Dendritic cell treated with granulocyte-macrophage colony-stimulating factor and Interleukin-4, amounts not matched to agents 40 ng/mL and 50 ng/mL, for 4 days (primary cell): Measurements from ENCODE around the gene BCL7C.

ENCODE experiments used
- H3K27ac Mint-ChIP-seq: one replicate; pipeline ENCODE4 v1.8.0; 2022; ENCODE audit warnings: mild to moderate bottlenecking, mixed read lengths
- H3K27me3 Mint-ChIP-seq: one replicate; pipeline ENCODE4 v1.8.0; 2022; ENCODE audit warnings: mild to moderate bottlenecking, mixed read lengths
- H3K36me3 Mint-ChIP-seq: one replicate; pipeline ENCODE4 v1.8.0; 2022; ENCODE audit warnings: low read depth, mixed read lengths
- H3K4me1 Mint-ChIP-seq: one replicate; pipeline ENCODE4 v1.8.0; 2022; ENCODE audit warnings: low read depth, mixed read lengths
- H3K4me3 Mint-ChIP-seq: one replicate; pipeline ENCODE4 v1.8.0; 2022; ENCODE audit warnings: mild to moderate bottlenecking, moderate library complexity, mixed read lengths
- H3K9me3 Mint-ChIP-seq: one replicate; pipeline ENCODE4 v1.8.0; 2022; ENCODE audit warnings: mixed read lengths
- intact Hi-C: fragments of 100-400 bp; cut with micrococcal nuclease; formaldehyde crosslinking; loops from one replicate; pipeline ENCODE4 v1.15.0; 2022

BCL7C gene

GRCh38 chr16:30912794-30913412 lies 19.0 kb upstream of the BCL7C start:
- no peak overlapping the region for H3K27ac Mint-ChIP-seq
- H3K36me3 Mint-ChIP-seq: no peaks in the 10 kb centered on the region
- H3K4me3 Mint-ChIP-seq: no peak overlapping the region
- no peaks in the 10 kb centered on the region for H3K27me3 Mint-ChIP-seq
- intact Hi-C loops: no loop called here
- no peaks in the 10 kb centered on the region for H3K4me1 Mint-ChIP-seq
- H3K9me3 Mint-ChIP-seq: no peaks in the 10 kb centered on the region

GRCh38 chr16:30910427-30911029 lies 16.7 kb upstream of the BCL7C start:
- Mint-ChIP-seq H3K27me3 (no peaks in the 10 kb centered on the region), H3K36me3 (no peaks in the 10 kb centered on the region), H3K27ac (no peak overlapping the region), H3K4me3 (no peak overlapping the region), H3K4me1 (no peaks in the 10 kb centered on the region), H3K9me3 (no peaks in the 10 kb centered on the region)
- intact Hi-C loops: no loop called here

GRCh38 chr16:30907064-30907463 lies 13.2 kb upstream of the BCL7C start:
- H3K36me3 Mint-ChIP-seq: peaks cover 13% of the 10 kb centered on the region
- H3K4me3 Mint-ChIP-seq: no peak overlapping the region
- no peak overlapping the region for H3K27ac Mint-ChIP-seq
- no peaks in the 10 kb centered on the region for H3K27me3 Mint-ChIP-seq
- intact Hi-C loops: no loop called here
- H3K4me1 Mint-ChIP-seq: peaks cover 26% of the 10 kb centered on the region
- no peaks in the 10 kb centered on the region for H3K9me3 Mint-ChIP-seq

- intact Hi-C loops: loop anchor here (5.0 kb wide), 1 partner anchor 62 kb away; no protein-coding TSS in a partner anchor
- Mint-ChIP-seq H3K27ac (peak overlapping the region; percentile 98), H3K27me3 (no peaks in the 10 kb centered on the region), H3K9me3 (no peaks in the 10 kb centered on the region), H3K36me3 (peaks cover 13% of the 10 kb centered on the region), H3K4me1 (peaks cover 31% of the 10 kb centered on the region), H3K4me3 (no peak overlapping the region)
Measured at GRCh38 chr16:30904114-30904780, 10.4 kb upstream of the BCL7C start.

- intact Hi-C loops: loop anchor here (2.0 to 5.0 kb wide), 2 partner anchors 29 to 61 kb away; no protein-coding TSS in a partner anchor
- H3K27ac Mint-ChIP-seq: peak overlapping the region; percentile 98
- H3K4me1 Mint-ChIP-seq: peaks cover 31% of the 10 kb centered on the region
Measured at GRCh38 chr16:30903596-30903995, 9.7 kb upstream of the BCL7C start.

GRCh38 chr16:30903002-30903401 lies 9.1 kb upstream of the BCL7C start:
- H3K4me3 Mint-ChIP-seq: peak overlapping the region; percentile 96
- no peaks in the 10 kb centered on the region for H3K27me3 Mint-ChIP-seq
- peaks cover 13% of the 10 kb centered on the region for H3K36me3 Mint-ChIP-seq
- H3K9me3 Mint-ChIP-seq: no peaks in the 10 kb centered on the region
- peak overlapping the region; percentile 98 for H3K27ac Mint-ChIP-seq
- intact Hi-C loops: loop anchor here (2.0 to 5.0 kb wide), 2 partner anchors 28 to 61 kb away; no protein-coding TSS in a partner anchor
- peaks cover 31% of the 10 kb centered on the region for H3K4me1 Mint-ChIP-seq

More at GRCh38 chr16:30903596-30903995, 9.7 kb upstream of the BCL7C start:
- peak overlapping the region; percentile 61 for H3K4me3 Mint-ChIP-seq
- no peaks in the 10 kb centered on the region for H3K27me3 Mint-ChIP-seq
- H3K36me3 Mint-ChIP-seq: peaks cover 13% of the 10 kb centered on the region
- no peaks in the 10 kb centered on the region for H3K9me3 Mint-ChIP-seq

GRCh38 chr16:30902029-30902972 lies 8.4 kb upstream of the BCL7C start:
- Mint-ChIP-seq H3K9me3 (no peaks in the 10 kb centered on the region), H3K4me3 (peak overlapping the region; percentile 96), H3K36me3 (peaks cover 13% of the 10 kb centered on the region), H3K27me3 (no peaks in the 10 kb centered on the region), H3K4me1 (peaks cover 38% of the 10 kb centered on the region), H3K27ac (peak overlapping the region; percentile 98)
- intact Hi-C loops: loop anchor here (2.0 to 5.0 kb wide), 2 partner anchors 28 to 60 kb away; no protein-coding TSS in a partner anchor

GRCh38 chr16:30901201-30902028 lies 7.5 kb upstream of the BCL7C start:
- Mint-ChIP-seq H3K9me3 (no peaks in the 10 kb centered on the region), H3K4me3 (peak overlapping the region; percentile 67), H3K36me3 (peaks cover 13% of the 10 kb centered on the region), H3K27ac (peak overlapping the region; percentile 59), H3K4me1 (peaks cover 47% of the 10 kb centered on the region), H3K27me3 (no peaks in the 10 kb centered on the region)
- intact Hi-C loops: loop anchor here (2.0 to 5.0 kb wide), 2 partner anchors 27 to 59 kb away; no protein-coding TSS in a partner anchor

GRCh38 chr16:30900588-30900987 lies 6.7 kb upstream of the BCL7C start:
- Mint-ChIP-seq H3K4me3 (no peak overlapping the region), H3K4me1 (peaks cover 55% of the 10 kb centered on the region), H3K27ac (no peak overlapping the region), H3K36me3 (peaks cover 13% of the 10 kb centered on the region), H3K27me3 (no peaks in the 10 kb centered on the region), H3K9me3 (no peaks in the 10 kb centered on the region)
- intact Hi-C loops: loop anchor here (5.0 kb wide), 1 partner anchor 58 kb away; no protein-coding TSS in a partner anchor

GRCh38 chr16:30899794-30900193 lies 5.9 kb upstream of the BCL7C start:
- no peaks in the 10 kb centered on the region for H3K27me3 Mint-ChIP-seq
- intact Hi-C loops: loop anchor here (5.0 kb wide), 1 partner anchor 57 kb away; no protein-coding TSS in a partner anchor
- H3K36me3 Mint-ChIP-seq: peaks cover 13% of the 10 kb centered on the region
- peaks cover 63% of the 10 kb centered on the region for H3K4me1 Mint-ChIP-seq
- H3K9me3 Mint-ChIP-seq: no peaks in the 10 kb centered on the region
- no peak overlapping the region for H3K4me3 Mint-ChIP-seq
- no peak overlapping the region for H3K27ac Mint-ChIP-seq

- Mint-ChIP-seq H3K4me3 (peak overlapping the region; percentile 84), H3K4me1 (peaks cover 59% of the 10 kb centered on the region), H3K9me3 (no peaks in the 10 kb centered on the region)
Measured at GRCh38 chr16:30896889-30897733, 3.2 kb upstream of the BCL7C start.

More at GRCh38 chr16:30896889-30897733, 3.2 kb upstream of the BCL7C start:
- Mint-ChIP-seq H3K27me3 (no peaks in the 10 kb centered on the region), H3K27ac (peak overlapping the region; percentile 99), H3K36me3 (peaks cover 13% of the 10 kb centered on the region)
- intact Hi-C loops: loop anchor here (1.0 kb wide), 1 partner anchor 25 kb away; no protein-coding TSS in a partner anchor
